ENCODE results near the gene FGD5.

Gene FGD5

GRCh38 chr3:14803101-14803980 lies 15.4 kb upstream of the FGD5 start:
- TF ChIP-seq SIN3A (IDR thresholded peaks at IDR 0.05; ENCODE audit: borderline replicate concordance, insufficient read depth, low read length) (no peak), REST (IDR thresholded peaks at IDR 0.05; ENCODE audit: insufficient read depth in 1 of 2, low read depth in 2 of 2, low read length in 2 of 2) (no peak), FOXP2 (optimal IDR thresholded peaks at IDR 0.05; ENCODE audit: borderline replicate concordance, extremely low read depth, extremely low read length, insufficient read depth) (no peak), POLR2AphosphoS5 (IDR thresholded peaks at IDR 0.05; ENCODE audit: low read depth, low read length) (no peak), TAF1 (IDR thresholded peaks at IDR 0.05; ENCODE audit: borderline replicate concordance, insufficient read depth, low read length) (no peak)

GRCh38 chr3:14803981-14804834 lies 14.6 kb upstream of the FGD5 start:
- TF ChIP-seq POLR2AphosphoS5 (IDR thresholded peaks at IDR 0.05; ENCODE audit: low read depth, low read length) = no peak
- TF ChIP-seq TAF1 (IDR thresholded peaks at IDR 0.05; ENCODE audit: borderline replicate concordance, insufficient read depth, low read length) = no peak
- no peak for TF ChIP-seq FOXP2 (optimal IDR thresholded peaks at IDR 0.05; ENCODE audit: borderline replicate concordance, extremely low read depth, extremely low read length, insufficient read depth)
- TF ChIP-seq SIN3A (IDR thresholded peaks at IDR 0.05; ENCODE audit: borderline replicate concordance, insufficient read depth, low read length) = no peak
- no peak for TF ChIP-seq REST (IDR thresholded peaks at IDR 0.05; ENCODE audit: insufficient read depth in 1 of 2, low read depth in 2 of 2, low read length in 2 of 2)

GRCh38 chr3:14804835-14805780 lies 13.7 kb upstream of the FGD5 start:
- TF ChIP-seq FOXP2 (optimal IDR thresholded peaks at IDR 0.05; ENCODE audit: borderline replicate concordance, extremely low read depth, extremely low read length, insufficient read depth) (no peak), SIN3A (IDR thresholded peaks at IDR 0.05; ENCODE audit: borderline replicate concordance, insufficient read depth, low read length) (no peak), TAF1 (IDR thresholded peaks at IDR 0.05; ENCODE audit: borderline replicate concordance, insufficient read depth, low read length) (no peak), REST (IDR thresholded peaks at IDR 0.05; ENCODE audit: insufficient read depth in 1 of 2, low read depth in 2 of 2, low read length in 2 of 2) (no peak), POLR2AphosphoS5 (IDR thresholded peaks at IDR 0.05; ENCODE audit: low read depth, low read length) (no peak)

- TF ChIP-seq SIN3A (IDR thresholded peaks at IDR 0.05; ENCODE audit: borderline replicate concordance, insufficient read depth, low read length) (no peak), FOXP2 (optimal IDR thresholded peaks at IDR 0.05; ENCODE audit: borderline replicate concordance, extremely low read depth, extremely low read length, insufficient read depth) (no peak), POLR2AphosphoS5 (IDR thresholded peaks at IDR 0.05; ENCODE audit: low read depth, low read length) (no peak), TAF1 (IDR thresholded peaks at IDR 0.05; ENCODE audit: borderline replicate concordance, insufficient read depth, low read length) (no peak), REST (IDR thresholded peaks at IDR 0.05; ENCODE audit: insufficient read depth in 1 of 2, low read depth in 2 of 2, low read length in 2 of 2) (no peak)
These were observed 12.7 kb upstream of the FGD5 start for GRCh38 chr3:14805961-14806537.

Data from PFSK-1 (cell line).